HK-2 (cell line): ENCODE results near the gene EXOC5.

ENCODE experiments used
- DNase-seq: peaks from one replicate; pipeline ENCODE4 v3.0.0-alpha.2; 2018; ENCODE audit not compliant: unreplicated experiment

The EXOC5 gene

GRCh38 chr14:57169901-57170300 is 98.8 kb downstream of the EXOC5 start:
- no peak for DNase-seq

DNA sequence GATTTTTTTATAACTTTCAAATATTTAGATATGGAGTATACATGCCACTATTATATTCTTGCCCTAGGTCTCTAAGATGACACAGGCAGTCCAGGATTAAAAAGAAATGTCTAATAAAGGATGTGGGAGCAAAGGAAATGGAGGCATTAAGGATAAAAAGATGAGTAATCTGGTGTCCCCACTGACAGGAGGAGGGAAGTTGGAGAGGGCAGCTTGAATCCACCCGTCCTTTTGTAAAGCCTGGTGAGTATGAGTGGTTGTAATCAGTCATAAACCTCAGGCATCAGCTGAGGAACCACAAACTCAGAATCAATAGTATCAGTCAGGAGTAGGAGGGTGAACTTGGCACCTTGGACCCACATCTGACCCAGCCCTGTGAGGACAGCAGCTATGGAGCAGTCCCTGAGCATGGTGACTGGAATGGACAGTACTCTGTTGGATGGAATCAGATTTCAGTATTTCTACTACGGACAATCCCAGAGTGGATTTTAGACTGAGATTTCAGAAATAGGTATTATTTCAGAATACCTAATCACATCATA is 100.5 kb downstream of the EXOC5 start:
- no peak for DNase-seq

GRCh38 chr14:57161583-57162234 is 107.0 kb downstream of the EXOC5 start:
- no peak for DNase-seq

DNA sequence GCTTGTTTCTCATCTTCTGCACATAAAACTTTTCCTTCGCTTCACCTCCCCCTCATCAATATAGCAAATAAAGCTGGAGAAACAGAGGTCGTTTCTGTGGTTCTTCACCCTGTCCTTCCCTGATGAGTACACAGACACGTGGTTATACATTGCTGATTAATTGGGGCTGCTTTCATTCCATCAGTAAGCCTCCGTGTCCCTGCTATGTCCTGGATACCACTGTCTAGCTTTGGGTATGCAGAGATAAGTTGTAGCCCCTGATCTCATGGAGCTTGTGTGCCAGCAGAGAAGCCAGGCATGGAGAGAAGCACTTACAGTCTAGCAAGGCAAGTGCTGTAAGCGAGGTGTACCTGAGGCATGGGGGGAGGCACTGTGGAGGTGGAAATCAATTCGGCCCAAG is 108.4 kb downstream of the EXOC5 start:
- DNase-seq = no peak

- no peak for DNase-seq
Observed at GRCh38 chr14:57153286-57153685, 115.4 kb downstream of the EXOC5 start.
